ENCODE results near the gene COX6B1.
A peak's percentile ranks its signal among the peaks of the same experiment; 100 is the strongest.

- TF ChIP-seq ZNF121 (tag by site-specific recombination; IDR thresholded peaks at IDR 0.05) (peak; percentile 76), CTCF (tag by site-specific recombination; IDR thresholded peaks at IDR 0.05) (peak; percentile 86), ZNF596 (tag by site-specific recombination; IDR thresholded peaks at IDR 0.05) (peak; percentile 74; the same call in 1 of the 2 replicates), PRDM1 (tag by site-specific recombination; IDR thresholded peaks at IDR 0.05) (no peak), ZNF501 (tag by site-specific recombination; IDR thresholded peaks at IDR 0.05) (peak; percentile 100), KLF10 (tag by site-specific recombination; IDR thresholded peaks at IDR 0.05) (peak; percentile 93), ZNF132 (tag by site-specific recombination; IDR thresholded peaks at IDR 0.05; ENCODE audit: borderline replicate concordance) (no peak), ZNF701 (tag by site-specific recombination; IDR thresholded peaks at IDR 0.05) (no peak), SP2 (tag by site-specific recombination; IDR thresholded peaks at IDR 0.05) (peak; percentile 92), ZNF792 (tag by site-specific recombination; IDR thresholded peaks at IDR 0.05) (no peak; the same call in 1 of the 2 replicates), ZNF639 (tag by site-specific recombination; IDR thresholded peaks at IDR 0.05) (peak; percentile 92)
Measured at GRCh38 chr19:35643255-35644205, 4.6 kb upstream of the COX6B1 start.

Data from HEK293 (cell line).